ENCODE data around the gene MAD2L1BP.
"Not testable (repeated sequence)": the region's sequence is repeated elsewhere in the genome, so short reads cannot be mapped to it uniquely, and the experiment has no call there.

The MAD2L1BP gene

GRCh38 chr6:43627008-43627825 lies 8.4 kb upstream of the MAD2L1BP start:
- DNase-seq (ENCODE audit: low read depth in 2 of 2): no peak

DNA sequence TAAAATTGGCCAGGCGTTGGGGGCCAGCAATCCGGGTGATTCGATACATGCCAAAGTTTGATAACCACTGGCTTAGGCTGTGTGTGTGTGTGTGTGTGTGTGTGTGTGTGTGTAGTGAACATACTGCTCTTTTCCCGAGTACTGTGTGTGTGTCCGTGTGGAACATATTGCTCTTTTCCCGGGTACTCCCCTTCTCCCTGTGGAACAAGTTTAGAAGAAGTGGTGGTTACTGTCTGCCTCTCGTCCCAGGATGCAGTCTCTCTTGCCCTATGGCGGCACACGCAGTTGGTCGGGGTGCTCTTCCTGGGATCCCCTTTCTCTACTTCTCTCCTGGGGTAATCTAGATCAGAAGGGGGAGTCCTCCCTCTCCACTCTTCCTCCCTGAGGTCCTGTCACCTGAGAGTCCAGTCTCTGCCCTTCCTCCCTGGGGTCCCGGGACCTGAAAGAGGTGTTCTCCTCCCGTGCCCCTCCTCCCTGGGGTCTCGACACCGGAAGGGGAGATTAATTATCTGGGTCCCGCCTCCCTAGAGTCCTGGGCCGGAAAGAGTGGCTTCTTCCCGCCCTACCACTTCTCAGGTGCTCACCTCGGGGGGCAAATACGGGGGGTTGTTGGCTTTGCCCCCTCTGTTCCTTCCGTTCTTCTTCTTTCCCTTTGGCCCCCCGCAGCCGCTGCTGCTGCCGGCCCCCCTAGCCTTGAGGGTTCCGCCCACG lies 7.1 kb upstream of the MAD2L1BP start:
- DNase-seq (ENCODE audit: low read depth in 2 of 2): peak; percentile 15 to 35

- peak; percentile 90 to 93 for DNase-seq (ENCODE audit: low read depth in 2 of 2)
These were observed 6.5 kb upstream of the MAD2L1BP start, which contains the start of gene GTPBP2 for GRCh38 chr6:43629104-43629504. TSS of gene GTPBP2 (minus strand) at chr6:43629264. CDS start at chr6:43629162, 102 bp downstream.

GRCh38 chr6:43629505-43630300 lies 5.9 kb upstream of the MAD2L1BP start:
- DNase-seq (ENCODE audit: low read depth in 2 of 2): peak; percentile 76 to 88

- no peak for DNase-seq (ENCODE audit: low read depth in 2 of 2)
These were observed 4.5 kb upstream of the MAD2L1BP start for GRCh38 chr6:43630980-43631619.

DNA sequence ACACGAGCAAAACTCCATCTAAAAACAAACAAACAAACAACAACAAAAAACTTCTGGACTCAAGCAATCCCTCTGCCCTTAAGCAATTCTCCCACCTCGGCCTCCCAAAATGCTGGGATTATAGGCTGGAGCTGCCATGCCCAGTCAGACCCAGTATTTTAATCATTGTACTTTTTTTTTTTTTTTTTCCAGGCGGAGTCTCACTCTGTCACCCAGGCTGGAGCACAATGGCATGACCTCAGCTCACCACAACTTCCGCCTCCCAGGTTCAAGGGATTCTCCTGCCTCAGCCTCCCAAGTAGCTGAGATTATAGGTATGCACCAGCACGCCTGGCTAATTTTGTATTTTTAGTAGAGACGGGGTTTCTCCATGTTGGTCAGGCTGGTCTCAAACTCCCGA lies 2.6 kb upstream of the MAD2L1BP start:
- not testable (repeated sequence) for DNase-seq (ENCODE audit: low read depth in 2 of 2)

- no peak for DNase-seq (ENCODE audit: low read depth in 2 of 2)
These were observed 837 bp upstream of the MAD2L1BP start for GRCh38 chr6:43634702-43635303.

- DNase-seq (ENCODE audit: low read depth in 2 of 2): no peak
These were observed 644 bp downstream of the MAD2L1BP start for GRCh38 chr6:43636308-43636659.

DNA sequence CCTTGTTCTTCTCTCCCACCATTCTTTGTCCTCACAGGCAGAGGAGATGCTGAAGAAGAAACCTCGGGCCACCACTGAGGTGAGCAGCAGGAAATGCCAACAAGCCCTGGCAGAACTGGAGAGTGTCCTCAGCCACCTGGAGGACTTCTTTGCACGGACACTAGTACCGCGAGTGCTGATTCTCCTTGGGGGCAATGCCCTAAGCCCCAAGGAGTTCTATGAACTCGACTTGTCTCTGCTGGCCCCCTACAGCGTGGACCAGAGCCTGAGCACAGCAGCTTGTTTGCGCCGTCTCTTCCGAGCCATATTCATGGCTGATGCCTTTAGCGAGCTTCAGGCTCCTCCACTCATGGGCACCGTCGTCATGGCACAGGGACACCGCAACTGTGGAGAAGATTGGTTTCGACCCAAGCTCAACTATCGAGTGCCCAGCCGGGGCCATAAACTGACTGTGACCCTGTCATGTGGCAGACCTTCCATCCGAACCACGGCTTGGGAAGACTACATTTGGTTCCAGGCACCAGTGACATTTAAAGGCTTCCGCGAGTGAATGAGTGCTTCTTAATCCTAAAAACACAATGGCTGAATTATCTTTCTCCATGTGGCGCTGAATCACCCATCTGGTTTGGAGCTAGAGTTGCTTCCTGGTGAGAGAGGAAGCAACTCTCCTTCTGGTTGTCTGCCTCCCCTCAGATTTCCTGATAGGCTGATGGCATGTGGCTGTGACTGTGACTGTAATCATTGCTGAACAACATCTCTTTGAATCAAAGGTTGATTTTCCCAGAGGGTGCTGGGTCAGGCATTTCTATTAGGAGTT lies 4.6 kb downstream of the MAD2L1BP start:
- no peak for DNase-seq (ENCODE audit: low read depth in 2 of 2)

GRCh38 chr6:43644940-43645612 lies 9.4 kb downstream of the MAD2L1BP start, which contains the start of gene RSPH9:
TSS of gene RSPH9 (plus strand) at chr6:43645036. CDS start at chr6:43645099, 63 bp downstream.
- peak; percentile 33 to 66 for DNase-seq (ENCODE audit: low read depth in 2 of 2)

- DNase-seq (ENCODE audit: low read depth in 2 of 2): no peak
These were observed 9.9 kb downstream of the MAD2L1BP start for GRCh38 chr6:43645613-43645964.

GRCh38 chr6:43647613-43648012 lies 12.0 kb downstream of the MAD2L1BP start:
- no peak for DNase-seq (ENCODE audit: low read depth in 2 of 2)

GRCh38 chr6:43648248-43648647 lies 12.6 kb downstream of the MAD2L1BP start:
- DNase-seq (ENCODE audit: low read depth in 2 of 2): no peak

GRCh38 chr6:43652822-43653221 lies 17.2 kb downstream of the MAD2L1BP start:
- not testable (repeated sequence) for DNase-seq (ENCODE audit: low read depth in 2 of 2)

- DNase-seq (ENCODE audit: low read depth in 2 of 2): no peak
These were observed 21.7 kb downstream of the MAD2L1BP start for GRCh38 chr6:43657221-43657802.

- no peak for DNase-seq (ENCODE audit: low read depth in 2 of 2)
These were observed 22.5 kb downstream of the MAD2L1BP start for GRCh38 chr6:43658161-43658560.

GRCh38 chr6:43662948-43663347 lies 27.3 kb downstream of the MAD2L1BP start:
- not testable (repeated sequence) for DNase-seq (ENCODE audit: low read depth in 2 of 2)

DNA sequence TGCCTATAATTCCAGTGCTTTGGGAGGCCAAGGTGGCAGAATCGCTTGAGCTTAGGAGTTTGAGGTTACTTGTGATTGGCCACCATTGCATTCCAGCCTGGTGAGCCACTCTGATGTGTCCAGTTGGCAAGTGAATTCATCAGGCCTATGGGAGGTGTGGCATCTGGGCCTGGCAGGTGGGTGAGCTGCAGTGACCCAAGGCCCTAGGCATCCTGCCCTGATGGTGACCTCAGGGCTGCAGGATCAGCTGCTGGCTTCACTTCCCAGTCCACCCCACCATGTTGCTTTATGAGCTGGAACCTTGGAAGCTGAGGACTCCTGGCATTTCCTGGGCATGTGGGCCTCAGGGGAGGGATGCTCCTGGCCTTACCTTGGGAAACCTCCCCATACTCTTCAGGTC lies 29.7 kb downstream of the MAD2L1BP start:
- no peak for DNase-seq (ENCODE audit: low read depth in 2 of 2)

- DNase-seq (ENCODE audit: low read depth in 2 of 2): no peak
These were observed 30.7 kb downstream of the MAD2L1BP start for GRCh38 chr6:43666196-43666920.

Data from activated CD4-positive, alpha-beta T cell treated with anti-CD3 and anti-CD28 coated beads for 24 hours (primary cell).